Heart left ventricle (tissue), 16 donors: ENCODE data around the gene SLC4A3. TPM values are rescaled to one million over a fixed set of nuclear protein-coding genes. Genes with fewer than 3 reads are reported as not detected.

Experiments used
- ATAC-seq, 4 donors: fragments of 200-7000 bp; cut with Tn5 transposase; one replicate each; pipeline ENCODE4 v1.9.1; 2020 to 2022; ENCODE audit warnings: moderate library complexity in 4 of 4, mild to moderate bottlenecking in 3 of 4, moderate number of reproducible peaks in 1 of 4
- DNase-seq, 5 donors: peaks; one replicate each; pipeline ENCODE4 v3.0.0-alpha.2; 2020
- H3K27ac ChIP-seq, 12 donors: fragments of 200-600 bp; sonication (generic) in 4 of 12; one replicate each; pipeline versions ENCODE4 v1.5.0 to v1.8.0; 2016 to 2022; ENCODE audit warnings: mild to moderate bottlenecking in 2 of 12
- H3K27me3 ChIP-seq, 9 donors: fragments of 200-600 bp; sonication (generic) in 2 of 9; one replicate each; pipeline versions ENCODE4 v1.5.1 to v1.8.0; 2016 to 2022; ENCODE audit warnings: mild to moderate bottlenecking in 3 of 9
- H3K36me3 ChIP-seq, 9 donors: fragments of 200-600 bp; sonication (generic) in 2 of 9; one replicate each; pipeline versions ENCODE4 v1.5.0 to v1.8.0; 2018 to 2022; ENCODE audit warnings: mild to moderate bottlenecking in 2 of 9
- H3K4me1 ChIP-seq, 12 donors: fragments of 200-600 bp; sonication (generic) in 4 of 12; one replicate each; pipeline versions ENCODE4 v1.5.0 to v1.8.0; 2016 to 2022; ENCODE audit warnings: mild to moderate bottlenecking in 3 of 12
- H3K4me3 ChIP-seq, 12 donors: fragments of 200-600 bp; sonication (generic) in 4 of 12; one replicate each; pipeline versions ENCODE4 v1.5.0 to v1.8.0; 2017 to 2022; ENCODE audit warnings: mild to moderate bottlenecking in 9 of 12, moderate library complexity in 4 of 12
- H3K9me3 ChIP-seq, 12 donors: fragments of 200-600 bp; sonication (generic) in 4 of 12; one replicate each; pipeline versions ENCODE4 v1.5.0 to v1.8.0; 2016 to 2022; ENCODE audit warnings: mild to moderate bottlenecking in 1 of 12
- CTCF ChIP-seq, 12 donors: fragments of 200-600 bp; sonication (generic) in 4 of 12; IDR thresholded peaks; one replicate each; pipeline versions ENCODE4 v1.5.0 to v1.8.0; 2018 to 2022; ENCODE audit warnings: antibody characterized with exemption in 12 of 12, mild to moderate bottlenecking in 5 of 12
- POLR2A ChIP-seq, 2 donors: fragments of 450-650 bp; IDR thresholded peaks; one replicate each; pipeline ENCODE4 v1.6.1; 2017; ENCODE audit warnings: antibody characterized with exemption in 2 of 2, mild to moderate bottlenecking in 2 of 2, moderate library complexity in 2 of 2
- WGBS, 4 donors: extraction: QIAGEN DNeasy Blood & Tissue Kit in 2 of 4; methylation state at CpG; one replicate each; pipeline versions ENCODE4 v1.1.5 to v1.1.7; 2013 to 2018; 5-methylcytosine and 5-hydroxymethylcytosine counted together
- intact Hi-C, 10 donors: fragments of 100-400 bp; cut with DNase I; formaldehyde crosslinking; loops; one replicate each; pipeline versions ENCODE4 v1.11.1 to v1.14.2; 2022
- polyA plus RNA-seq, 2 donors: library from polyadenylated mRNA; stranded (reverse); fragments of 200-250 nt; gene quantifications; one replicate each; pipeline ENCODE4 v1.2.3, GENCODE V29; 2013
- total RNA-seq, 9 donors: library from RNA; depleted of rRNA in 2 of 9; stranded (reverse); fragments of >200 nt in 2 of 9; fragmentation: NEBNext Ultra II Directional in 3 of 9; extraction: Animal tissue kit (Norgen Biotek cat#: 25700) in 3 of 9; gene quantifications; one replicate each; pipeline versions ENCODE4 v1.1.0 to v1.2.4, GENCODE V29; 2016 to 2023
- donor health status: ischemic (EF 13 %, LVEDD 7.1; RV severe dilation, severe dysfunction).
- donor health status: healthy with polysubstance abuse.
- donor health status: DM: no; HTN: yes; CAD: no.
- donor health status: DM: no; HTN: no; CAD: no.
- donor health status: ischemic (EF 25% LVEDD 6.9; RV normal size, moderate dysfunction).
- donor health status: ischemic (EF 25% LVEDD 5.7; RV mildly dilated, moderate dysfunction).
- donor health status: healthy.
- donor health status: DM: yes; HTN: yes; CAD: no.
- donor health status: ischemic (EF 35%, LVEDD 5.7; RV mildly dilated, moderate dysfunction).
- donor health status: nonischemic (EF 11% LVEDD 7.7; RV severe dilation, severe dysfunction).
- donor health status: DM: yes; HTN: yes; CAD: no.
- donor health status: PGD.
- donor health status: ischemic (EF 29% LVEDD 5.4; RV normal size, mild dysfunction).
- donor health status: nonischemic (EF 23%, LVEDD 6.1; RV moderate dilation, normal function).

Gene SLC4A3
- total and polyA plus RNA-seq, 11 donors = 236 to 507 (median 421) TPM

GRCh38 chr2:219626540-219626939, 890 bp upstream of the SLC4A3 start:
- 54 to 61% (median 60%) methylated on average over 8 of the region's 8 CpGs for WGBS, 4 donors
- Histone ChIP-seq H3K4me3 (peak overlapping the region in 6 of 12 donors; percentile 49 to 71 (median 60)), H3K27me3 (peaks cover 0 to 12% (median 6%) of the 10 kb centered on the region in 9 donors), H3K27ac (peak overlapping the region; percentile 44 to 100 (median 95)), H3K36me3 (no peaks in the 10 kb centered on the region), H3K4me1 (peaks cover 0 to 64% (median 5%) of the 10 kb centered on the region in 12 donors), H3K9me3 (no peaks in the 10 kb centered on the region)
- DNase-seq (no peak), ATAC-seq (no peak)
- TF ChIP-seq POLR2A (IDR thresholded peaks at IDR 0.05) (no peak), CTCF (IDR thresholded peaks at IDR 0.05) (peak in 5 of 12 donors; percentile 7 to 29 (median 17))
- intact Hi-C loops = loop anchor here in 2 of 10 donors (5.0 to 10.0 kb wide), 2 partner anchors 54 to 222 kb away; partner anchors contain the start of genes INHA (in 1 of the 2) and OBSL1 (in 1 of the 2)

GRCh38 chr2:219628235-219628985, 980 bp downstream of the SLC4A3 start:
- H3K27me3 ChIP-seq = peaks cover 0 to 12% (median 6%) of the 10 kb centered on the region in 9 donors
- DNase-seq (peak in 2 of 5 donors; percentile 18 to 53), ATAC-seq (peak in 2 of 4 donors; percentile 5 to 9)
- H3K27ac ChIP-seq = peak overlapping the region; percentile 76 to 100 (median 95)
- no peak for TF ChIP-seq POLR2A (IDR thresholded peaks at IDR 0.05)
- no peak for TF ChIP-seq CTCF (IDR thresholded peaks at IDR 0.05)
- H3K36me3 ChIP-seq = peaks cover 0 to 15% (median 0%) of the 10 kb centered on the region in 9 donors
- H3K4me3 ChIP-seq = peak overlapping the region; percentile 44 to 71 (median 60)
- intact Hi-C loops = loop anchor here in 2 of 10 donors (1.0 to 10.0 kb wide), 4 partner anchors 16 to 224 kb away; partner anchors contain the start of genes OBSL1 (in 2 of the 2) and INHA (in 1 of the 2)
- 55 to 69% (median 64%) methylated on average over 16 to 26 of the region's 26 CpGs for WGBS, 4 donors
- H3K9me3 ChIP-seq = no peaks in the 10 kb centered on the region
- peaks cover 0 to 74% (median 7%) of the 10 kb centered on the region in 12 donors for H3K4me1 ChIP-seq

- 32 to 62% (median 39%) methylated on average over 12 to 16 of the region's 16 CpGs for WGBS, 4 donors
- Histone ChIP-seq H3K4me3 (peak overlapping the region in 10 of 12 donors; percentile 44 to 71 (median 60)), H3K27ac (peak overlapping the region; percentile 76 to 100 (median 95)), H3K4me1 (peaks cover 0 to 79% (median 7%) of the 10 kb centered on the region in 12 donors), H3K36me3 (peaks cover 0 to 23% (median 0%) of the 10 kb centered on the region in 9 donors), H3K27me3 (peaks cover 0 to 12% (median 6%) of the 10 kb centered on the region in 9 donors), H3K9me3 (no peaks in the 10 kb centered on the region)
- intact Hi-C loops = loop anchor here in 2 of 10 donors (1.0 to 10.0 kb wide), 4 partner anchors 16 to 224 kb away; partner anchors contain the start of genes OBSL1 (in 2 of the 2) and INHA (in 1 of the 2)
- DNase-seq (peak in 2 of 5 donors; percentile 21 to 38), ATAC-seq (no peak)
- TF ChIP-seq CTCF (IDR thresholded peaks at IDR 0.05) = no peak
- no peak for TF ChIP-seq POLR2A (IDR thresholded peaks at IDR 0.05)
Observed at GRCh38 chr2:219628986-219629901, 1.8 kb downstream of the SLC4A3 start.
